Fibroblast of upper back skin (primary cell): ENCODE data around the gene RIPK4.
"Not testable (repeated sequence)": the region's sequence is repeated elsewhere in the genome, so short reads cannot be mapped to it uniquely, and the experiment has no call there.

Experiments
- DNase-seq: peaks from one replicate; pipeline ENCODE4 v3.0.0-alpha.2; 2013

Gene RIPK4

GRCh38 chr21:41794600-41794999 is 27.7 kb upstream of the RIPK4 start:
- DNase-seq = no peak

- DNase-seq = no peak
Measured at GRCh38 chr21:41792711-41793110, 25.9 kb upstream of the RIPK4 start.

- DNase-seq = peak; percentile 86
Measured at GRCh38 chr21:41786509-41786987, 19.7 kb upstream of the RIPK4 start.

- not testable (repeated sequence) for DNase-seq
Measured at GRCh38 chr21:41785262-41785661, 18.4 kb upstream of the RIPK4 start.

DNA sequence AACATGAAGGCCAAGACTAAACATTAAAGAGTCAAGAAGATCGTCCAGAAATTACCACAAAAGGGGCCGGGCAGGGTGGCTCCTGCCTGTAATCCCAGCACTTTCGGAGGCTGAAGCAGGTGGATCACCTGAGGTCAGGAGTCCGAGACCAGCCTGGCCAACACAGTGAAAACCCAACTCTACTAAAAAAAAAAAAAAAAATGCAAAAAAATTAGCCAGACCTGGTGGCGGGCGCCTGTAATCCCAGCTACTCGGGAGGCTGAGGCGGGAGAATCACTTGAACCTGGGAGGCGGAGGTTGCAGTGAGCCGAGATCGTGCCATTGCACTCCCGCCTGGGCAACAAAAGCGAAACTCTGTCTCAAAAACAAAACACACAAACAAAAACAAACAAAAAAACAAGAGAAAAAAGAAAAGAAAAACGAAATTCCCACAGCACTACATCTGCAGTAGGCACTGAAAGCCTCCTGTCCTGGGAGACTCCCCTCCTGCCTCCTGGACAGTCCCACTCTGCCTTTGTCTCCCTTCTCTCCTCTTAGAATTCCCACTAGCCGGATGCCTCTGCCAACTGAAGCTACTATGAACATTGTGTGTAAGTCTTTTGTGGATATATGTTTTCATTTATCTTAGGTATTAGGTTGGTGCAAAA is 17.7 kb upstream of the RIPK4 start:
- DNase-seq = no peak

DNA sequence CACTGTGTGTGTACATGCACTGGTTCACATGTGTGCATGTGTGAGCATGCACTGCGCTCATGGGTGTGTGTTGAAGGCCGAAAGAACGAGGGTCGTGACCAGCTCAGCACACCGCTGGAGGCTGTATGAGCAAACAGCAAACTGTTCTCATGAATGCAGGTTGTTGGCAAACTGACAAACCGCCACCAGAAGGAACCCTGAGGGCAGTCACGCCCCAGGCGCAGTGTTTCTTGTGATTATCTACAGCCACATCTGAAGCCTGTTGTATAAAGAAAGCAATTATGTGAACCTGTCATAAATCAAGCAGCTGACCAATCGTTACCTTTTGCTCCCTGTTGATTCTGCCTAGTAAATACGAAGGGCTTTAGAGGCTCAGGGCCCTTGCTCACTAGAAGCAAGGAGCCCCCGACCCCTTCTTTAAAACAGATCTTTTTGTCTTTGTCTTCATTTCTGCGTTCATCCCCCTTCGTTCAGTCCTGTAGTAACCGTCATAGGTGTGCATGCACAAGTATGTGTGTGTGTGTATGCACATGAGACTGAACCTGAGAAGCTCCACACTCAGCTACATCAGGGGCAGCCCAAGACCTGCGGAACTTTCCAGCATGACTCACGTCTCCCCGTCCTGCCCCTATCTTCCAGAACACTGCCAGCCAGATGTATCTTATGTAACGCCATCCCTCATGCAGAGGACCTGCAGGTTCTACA is 16.8 kb upstream of the RIPK4 start:
- DNase-seq = peak; percentile 59

DNA sequence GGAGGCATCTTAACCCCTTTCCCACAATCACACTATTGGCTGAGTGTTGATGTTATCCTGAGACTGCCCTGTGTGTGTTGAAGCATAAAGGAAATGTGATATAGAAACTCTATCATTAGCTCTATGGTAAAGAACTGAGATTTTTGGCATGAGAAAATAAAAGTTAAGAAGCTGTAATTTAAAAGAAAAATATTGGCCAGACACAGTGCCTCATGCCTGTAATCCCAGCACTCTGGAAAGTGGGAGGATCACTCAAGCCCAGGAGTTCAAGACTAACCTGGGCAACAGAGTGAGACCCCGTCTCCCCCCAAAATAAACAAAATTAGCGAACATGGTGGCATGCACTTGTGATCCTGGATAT is 14.2 kb upstream of the RIPK4 start:
- no peak for DNase-seq

- no peak for DNase-seq
Measured at GRCh38 chr21:41780337-41781049, 13.6 kb upstream of the RIPK4 start.

- no peak for DNase-seq
Measured at GRCh38 chr21:41779659-41780058, 12.8 kb upstream of the RIPK4 start.

- no peak for DNase-seq
Measured at GRCh38 chr21:41778930-41779600, 12.2 kb upstream of the RIPK4 start.

DNA sequence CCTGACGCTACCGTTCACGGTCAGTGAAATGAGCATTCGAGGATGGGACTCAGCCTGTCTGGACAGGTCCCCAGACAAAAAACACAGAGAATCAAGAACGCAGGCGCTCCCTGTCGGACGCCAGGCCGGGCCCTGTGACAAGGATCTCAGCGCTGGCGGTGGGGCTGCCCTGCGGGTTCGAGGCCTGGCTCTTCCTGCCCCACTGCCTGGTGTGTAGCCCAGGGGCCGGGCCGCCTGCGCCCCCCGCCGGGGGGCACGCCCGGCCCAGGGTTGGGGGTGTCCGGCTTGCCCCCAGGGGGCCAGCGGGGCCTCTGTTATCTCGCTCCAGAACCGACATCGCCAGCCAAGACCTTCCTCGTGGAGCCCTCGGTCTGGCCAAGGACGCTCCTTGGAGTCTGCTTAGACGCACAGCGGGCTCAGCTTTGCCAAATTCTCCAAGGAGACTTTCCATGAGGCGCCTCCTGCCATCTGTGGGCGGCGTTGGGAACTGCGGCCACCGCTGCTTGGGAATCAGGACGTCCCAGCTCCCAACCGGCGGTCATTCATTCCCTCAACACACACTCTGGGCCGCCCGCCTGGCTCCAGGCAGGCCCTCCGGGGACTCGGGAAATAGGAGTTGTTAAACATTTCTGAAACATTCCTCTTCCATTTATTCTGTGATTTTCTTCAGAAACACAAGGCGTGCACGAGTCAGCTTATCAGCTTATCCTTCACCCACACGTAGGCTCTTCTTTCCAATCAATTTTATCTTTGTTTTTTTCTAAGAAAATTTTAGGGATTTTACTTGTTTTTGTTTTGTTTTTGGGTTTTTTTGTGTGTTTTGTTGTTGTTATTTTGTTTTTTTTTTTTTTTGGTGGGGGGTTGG is 11.3 kb upstream of the RIPK4 start:
- DNase-seq = peak; percentile 85

DNA sequence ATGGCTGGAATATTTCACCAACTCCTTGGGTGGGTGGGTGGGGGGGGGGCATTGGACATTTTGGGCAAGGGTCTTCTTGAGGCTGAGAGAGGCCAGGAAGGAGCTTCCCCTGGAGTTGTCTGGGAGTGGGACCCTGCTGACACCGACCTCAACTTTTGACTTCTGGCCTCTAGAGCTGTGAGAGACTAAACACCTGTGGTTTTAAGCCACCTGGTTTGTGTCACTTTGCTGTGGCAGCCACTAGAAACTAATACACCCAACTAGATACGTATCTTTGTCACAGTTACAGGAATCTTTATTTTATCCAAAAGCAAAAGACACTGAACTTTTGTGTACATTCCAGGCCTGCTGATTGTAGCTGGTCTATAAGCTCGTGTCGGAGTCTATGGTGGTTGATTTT is 9.9 kb upstream of the RIPK4 start:
- DNase-seq = no peak

DNA sequence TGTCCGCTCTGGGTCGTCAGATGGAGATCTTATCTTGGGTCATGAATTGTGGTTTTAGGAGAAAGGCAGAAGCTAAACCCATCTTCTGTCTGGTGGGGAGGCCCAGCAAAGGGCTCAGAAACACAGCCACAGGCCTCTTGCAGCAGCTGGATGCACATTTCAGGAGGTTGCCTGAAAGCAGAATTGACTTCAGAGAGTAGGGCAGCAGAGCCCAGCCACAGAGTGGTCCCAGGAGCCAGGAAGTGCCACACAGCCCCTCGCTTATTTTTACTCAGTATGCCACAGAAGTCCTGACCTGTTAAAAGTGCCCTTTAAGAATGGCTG is 8.3 kb upstream of the RIPK4 start:
- DNase-seq = no peak

- no peak for DNase-seq
Measured at GRCh38 chr21:41774467-41775148, 7.8 kb upstream of the RIPK4 start.

- no peak for DNase-seq
Measured at GRCh38 chr21:41772351-41773080, 5.7 kb upstream of the RIPK4 start.

GRCh38 chr21:41771625-41771945 is 4.7 kb upstream of the RIPK4 start:
- no peak for DNase-seq

- DNase-seq = no peak
Measured at GRCh38 chr21:41770901-41771624, 4.2 kb upstream of the RIPK4 start.

- no peak for DNase-seq
Measured at GRCh38 chr21:41769933-41770332, 3.1 kb upstream of the RIPK4 start.

GRCh38 chr21:41769521-41769920 is 2.7 kb upstream of the RIPK4 start:
- no peak for DNase-seq

- DNase-seq = no peak
Measured at GRCh38 chr21:41769111-41769510, 2.3 kb upstream of the RIPK4 start.
